Effector CD8-positive, alpha-beta T cell (primary cell): ENCODE results near the gene MEGF11.

ENCODE experiments used
- DNase-seq: peaks from one replicate; lab custom pipeline; 2025; lab: John Stamatoyannopoulos, UW

MEGF11 gene

DNA sequence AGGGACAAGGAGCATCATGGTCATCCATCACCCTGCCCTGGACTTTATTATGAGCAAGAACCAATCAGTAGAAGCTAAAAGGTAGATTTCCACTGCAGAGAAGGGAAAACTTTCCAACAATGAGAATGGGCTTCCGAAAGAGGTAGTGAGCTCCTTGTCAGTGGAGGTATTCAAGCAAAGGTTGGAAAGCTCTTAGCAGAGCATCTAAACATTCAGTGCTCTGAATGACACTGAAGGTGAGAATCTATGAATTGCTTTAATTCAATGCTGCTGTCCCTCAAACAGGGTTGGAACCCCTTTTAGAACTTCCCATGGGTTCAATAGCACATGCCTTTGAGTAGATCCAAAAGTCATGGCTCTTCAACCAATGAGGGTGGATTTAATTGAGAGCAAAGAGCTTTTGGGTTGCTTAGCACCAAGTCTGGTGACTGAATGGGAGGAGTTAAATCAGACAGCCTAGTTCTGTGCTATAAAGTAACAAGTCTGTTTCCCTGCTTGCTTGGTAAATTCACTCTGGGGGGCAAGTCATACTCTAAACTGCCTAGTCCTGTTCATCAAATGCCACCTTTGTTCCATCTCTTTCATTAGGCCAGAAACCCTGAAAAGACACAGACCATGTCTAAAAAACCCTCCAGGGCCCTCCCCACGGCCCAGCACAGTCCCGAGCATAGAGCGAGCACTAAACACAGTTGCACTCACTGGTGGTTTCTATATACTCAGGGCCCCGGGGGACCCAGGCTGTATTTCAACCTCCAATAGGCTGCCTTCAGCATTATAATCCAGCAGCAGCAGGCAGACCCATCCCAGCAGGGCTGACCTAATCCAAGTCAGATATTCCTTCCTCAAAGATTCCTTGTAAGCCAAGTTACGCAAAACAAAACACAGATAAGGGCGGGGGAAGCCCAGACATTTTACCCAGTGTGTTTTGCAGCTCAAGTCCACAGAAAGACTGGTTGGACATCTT is 161.2 kb downstream of the MEGF11 start:
- DNase-seq = no peak

DNA sequence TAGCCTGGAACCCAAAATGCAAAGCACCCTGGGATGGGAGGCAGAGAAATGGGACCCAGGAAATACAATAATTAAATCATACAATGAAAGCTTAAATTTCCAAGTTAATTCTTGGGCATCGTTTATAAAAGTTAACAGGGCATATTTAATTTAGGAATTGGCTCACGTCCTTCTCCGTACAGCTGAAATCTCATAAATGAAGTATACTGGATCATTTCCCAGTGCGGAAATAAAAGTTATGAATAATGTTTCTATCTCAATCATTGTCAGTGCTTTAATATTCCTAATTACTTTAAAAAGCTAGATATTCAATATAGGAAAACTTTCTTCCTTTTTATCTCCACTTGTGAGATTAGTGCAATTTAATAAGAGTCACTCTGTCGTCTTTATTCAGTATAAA is 164.0 kb downstream of the MEGF11 start:
- no peak for DNase-seq

DNA sequence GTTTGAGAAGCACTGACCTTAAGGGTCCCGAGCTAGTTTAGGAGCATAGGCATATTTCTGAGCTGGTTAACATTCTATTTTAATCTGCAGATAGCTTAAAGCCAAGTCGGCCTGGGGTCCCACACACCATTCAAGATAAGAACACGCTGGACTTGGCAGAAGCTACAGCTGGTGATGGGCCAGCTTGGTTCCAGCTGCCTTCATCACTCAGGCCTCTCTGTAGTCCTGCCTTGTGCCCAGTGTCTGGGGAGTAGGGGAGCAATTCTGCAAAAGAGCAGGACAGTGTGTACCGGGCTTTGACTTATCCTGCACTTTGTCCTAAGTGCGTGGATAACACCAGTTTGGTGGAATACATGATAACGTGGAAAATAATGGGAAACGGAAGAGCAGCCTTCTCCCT is 164.5 kb downstream of the MEGF11 start:
- no peak for DNase-seq

DNA sequence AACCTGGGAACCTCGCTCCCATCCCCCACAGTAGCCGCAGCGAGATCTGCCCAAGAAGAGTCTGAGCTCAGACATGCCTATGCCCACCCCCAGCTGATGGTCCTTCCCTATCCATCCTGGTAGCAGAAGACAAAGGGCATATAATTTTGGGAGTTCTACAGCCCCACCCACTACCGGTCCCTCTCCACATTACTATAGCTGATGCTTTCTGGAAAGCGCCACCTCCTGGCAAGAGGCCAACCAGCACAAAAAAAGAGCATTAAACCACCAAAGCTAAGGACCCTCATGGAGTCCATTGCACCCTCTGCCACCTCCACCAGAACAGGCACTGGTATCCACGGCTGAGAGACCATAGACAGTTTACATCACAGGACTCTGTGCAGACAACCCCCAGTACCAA is 168.4 kb downstream of the MEGF11 start:
- no peak for DNase-seq

DNA sequence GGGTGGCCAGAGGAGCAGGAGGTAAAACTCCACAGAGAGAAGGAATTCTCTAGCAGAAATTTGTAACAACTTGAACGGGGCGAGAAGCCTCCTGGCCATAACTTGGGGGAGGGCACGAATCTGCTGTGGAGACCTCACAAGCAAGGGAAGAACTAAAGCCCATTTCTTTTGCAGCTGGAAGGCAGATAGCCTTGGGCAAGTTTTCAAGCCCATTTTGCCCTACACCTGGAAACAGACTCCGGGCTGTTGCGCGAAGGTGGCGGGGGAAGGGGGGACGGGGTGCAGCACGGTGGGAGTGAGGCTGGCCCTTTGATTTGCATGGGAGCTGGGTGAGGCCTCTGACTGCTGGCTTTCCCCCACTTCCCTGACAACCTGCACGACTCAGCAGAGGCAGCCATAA is 168.8 kb downstream of the MEGF11 start:
- DNase-seq = no peak

DNA sequence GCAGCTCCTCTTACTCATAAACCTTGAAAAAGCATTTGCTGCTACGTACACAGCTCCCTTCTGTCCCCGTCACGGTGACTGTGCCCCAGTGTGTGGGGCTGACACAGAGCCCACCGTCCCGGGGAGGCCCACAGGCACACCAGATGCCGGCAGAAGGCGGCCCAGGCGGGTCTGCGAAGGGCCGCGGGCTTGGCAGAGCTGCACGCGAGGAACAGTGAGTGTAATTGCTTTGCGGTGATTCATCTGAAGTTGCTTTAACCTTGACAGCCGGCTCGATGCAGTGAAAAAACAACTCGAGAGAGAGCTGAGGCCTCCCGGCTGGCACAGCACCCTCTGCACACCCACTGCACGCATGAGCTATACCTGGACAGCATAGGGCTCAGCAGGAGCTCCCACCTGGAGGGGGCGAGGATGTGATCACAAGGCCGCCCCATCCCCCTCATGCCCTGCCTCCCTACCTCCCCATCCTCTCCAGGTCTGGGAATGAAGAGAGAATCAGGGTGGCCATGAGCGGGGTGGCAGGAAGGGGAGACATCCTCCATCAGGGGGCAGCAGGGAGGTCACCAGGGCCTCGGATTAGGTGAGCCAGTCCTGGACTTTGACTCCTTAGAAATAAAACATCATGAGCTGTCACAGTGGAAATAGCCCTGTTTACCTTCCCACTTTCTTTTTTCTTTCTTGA is 172.7 kb downstream of the MEGF11 start:
- no peak for DNase-seq

DNA sequence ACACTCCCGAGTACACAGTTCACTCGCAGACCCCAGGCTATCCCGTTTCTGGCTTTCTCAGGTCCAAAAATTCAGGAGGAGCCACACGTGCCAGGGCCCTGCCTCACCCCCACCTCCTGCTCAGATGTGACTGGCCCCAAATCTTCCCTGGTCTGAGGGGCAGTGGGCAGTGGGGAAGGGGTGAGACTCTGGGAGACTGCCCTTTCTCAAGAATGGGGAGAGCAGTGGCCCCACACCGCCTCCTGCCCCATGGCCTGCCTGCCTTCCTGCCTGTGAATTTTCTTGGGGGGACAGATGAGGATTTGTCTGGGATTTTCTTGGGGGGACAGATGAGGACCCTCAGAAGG is 174.6 kb downstream of the MEGF11 start:
- no peak for DNase-seq

DNA sequence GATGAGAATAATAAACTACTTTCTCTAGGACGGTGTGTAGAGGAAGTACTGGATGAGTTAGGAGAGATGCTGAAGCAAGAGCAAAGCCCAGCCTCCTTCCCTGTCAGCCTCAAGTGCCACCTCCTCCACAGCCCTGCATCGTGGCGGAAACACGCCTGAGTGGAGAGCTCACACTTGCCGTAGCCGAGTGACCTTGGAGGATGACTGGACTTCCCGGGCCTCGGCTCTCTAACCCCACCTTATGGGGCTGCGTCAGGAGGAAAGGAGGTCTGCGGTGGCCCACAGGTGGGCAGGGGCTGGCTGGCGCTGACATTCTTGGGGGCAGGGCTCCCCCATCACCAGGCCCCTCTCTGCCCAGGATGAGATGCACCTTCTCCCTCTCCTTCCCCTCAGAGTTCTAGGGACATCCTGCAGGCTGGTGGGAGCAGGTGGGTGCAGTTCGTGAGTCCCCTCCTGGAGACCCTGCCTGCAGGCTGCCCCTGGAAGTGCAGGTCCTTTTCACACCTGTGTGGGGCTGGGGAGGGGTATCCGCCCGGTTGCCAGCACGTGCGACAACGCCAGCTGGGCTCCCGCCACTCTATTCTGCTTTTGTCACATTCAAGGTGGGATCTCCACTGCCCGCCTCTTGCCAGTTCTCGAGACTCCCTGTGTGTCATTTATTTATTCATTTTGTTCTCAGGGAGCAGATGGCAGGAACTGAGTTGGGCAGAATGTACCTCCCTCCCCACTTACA is 175.2 kb downstream of the MEGF11 start:
- DNase-seq = no peak

DNA sequence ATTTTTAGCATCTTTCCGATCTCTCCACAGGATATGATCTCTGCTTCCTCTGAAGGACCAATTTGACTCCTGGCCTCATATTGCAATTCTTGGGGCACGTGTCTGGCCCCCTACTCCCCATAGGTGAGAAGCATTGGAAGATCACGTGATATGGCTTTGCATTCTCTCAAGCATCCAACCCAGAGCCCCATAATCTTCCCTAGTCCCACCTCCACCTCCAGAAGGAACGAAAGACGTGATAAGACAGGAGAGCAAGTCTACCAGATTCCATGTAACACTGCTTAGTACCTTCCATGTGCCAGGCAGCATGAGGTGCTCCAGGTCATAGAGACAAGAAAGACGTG is 176.3 kb downstream of the MEGF11 start:
- DNase-seq = no peak

DNA sequence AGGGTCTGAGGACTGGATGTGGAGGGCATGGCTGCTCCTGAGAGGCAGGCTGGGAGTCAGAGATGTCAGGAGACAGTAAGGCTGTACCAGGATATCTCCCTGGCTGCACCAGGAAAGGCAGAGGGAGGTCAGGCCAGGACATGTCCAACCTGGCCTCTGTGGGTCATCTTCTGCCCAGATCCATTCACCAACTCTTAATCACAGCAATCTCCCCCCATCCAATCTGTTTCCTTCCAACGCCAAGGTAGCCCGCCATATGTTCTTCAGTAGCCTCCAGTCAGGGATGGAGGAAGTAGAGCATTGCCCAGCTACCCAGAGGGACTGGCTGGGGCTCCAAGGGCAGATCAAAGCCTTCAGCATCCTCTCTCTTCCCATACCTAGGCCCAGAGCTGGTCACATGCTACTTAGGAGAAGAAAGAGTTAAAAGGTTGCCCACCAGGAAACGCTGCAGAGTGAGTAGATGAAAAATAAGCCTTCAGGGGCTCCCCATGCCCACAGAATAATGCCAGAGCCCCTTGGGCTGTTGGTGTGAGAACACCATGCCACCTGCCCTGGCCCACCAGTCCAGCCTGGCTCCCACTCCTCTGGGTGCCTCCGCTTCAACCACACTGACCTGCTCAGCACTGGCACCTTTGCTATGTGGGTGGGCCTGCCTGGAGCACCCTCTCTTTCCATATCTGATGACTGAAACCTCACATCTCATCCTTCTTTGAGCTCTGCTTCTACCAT is 176.8 kb downstream of the MEGF11 start:
- no peak for DNase-seq

DNA sequence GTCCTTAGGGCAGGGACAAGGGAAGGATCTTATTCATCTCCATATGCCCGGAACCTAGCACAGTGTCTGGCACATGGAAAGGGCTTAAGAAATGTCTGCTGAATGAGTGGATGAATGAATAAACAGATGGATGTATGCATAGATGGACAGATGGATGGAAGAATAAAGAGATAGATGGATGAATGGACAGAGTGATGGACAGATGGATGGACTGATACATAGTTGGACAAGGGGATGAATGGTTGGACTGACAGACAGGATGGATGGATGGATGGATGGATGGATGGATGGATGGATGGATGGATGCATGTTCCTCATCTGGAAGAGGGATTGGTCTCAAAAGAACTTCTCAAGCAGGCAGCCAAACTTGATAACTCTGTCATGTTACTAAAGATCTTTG is 177.6 kb downstream of the MEGF11 start:
- DNase-seq = no peak

DNA sequence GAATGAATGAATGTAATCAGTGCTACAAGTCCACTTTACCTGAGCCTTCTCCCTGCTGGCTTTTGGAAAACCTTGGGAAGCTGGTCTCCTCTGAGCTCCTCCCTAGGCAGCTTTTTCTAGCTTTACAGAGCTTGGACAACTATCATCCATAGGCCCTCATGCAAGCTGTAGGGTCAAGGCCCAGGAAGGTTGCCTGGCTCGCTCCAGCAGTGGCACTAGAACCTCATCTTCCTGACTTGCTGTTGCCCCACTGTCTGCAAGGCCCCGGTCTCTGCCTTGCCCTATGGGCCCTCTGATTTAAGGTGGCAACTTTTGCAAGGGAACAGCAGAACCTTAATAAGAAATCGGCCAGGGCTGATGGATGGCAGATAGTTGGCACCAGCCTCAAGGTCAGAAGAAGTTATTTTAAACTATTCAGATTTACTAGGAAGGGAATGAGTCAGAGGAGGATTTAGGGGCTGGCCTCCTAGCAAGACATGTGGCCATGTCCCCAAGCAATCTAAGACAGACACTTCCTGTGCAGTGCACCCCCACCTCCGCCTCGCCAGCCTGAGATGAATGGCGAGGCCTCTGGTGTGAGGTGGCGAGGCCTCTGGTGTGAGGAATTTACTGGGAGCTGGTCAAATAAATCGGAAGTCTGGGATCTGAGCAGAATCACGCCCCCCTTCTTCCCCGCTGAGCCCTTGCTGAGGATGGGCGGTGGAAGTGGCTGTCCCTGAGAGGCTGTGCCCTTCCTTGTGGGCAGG is 180.8 kb downstream of the MEGF11 start:
- no peak for DNase-seq

DNA sequence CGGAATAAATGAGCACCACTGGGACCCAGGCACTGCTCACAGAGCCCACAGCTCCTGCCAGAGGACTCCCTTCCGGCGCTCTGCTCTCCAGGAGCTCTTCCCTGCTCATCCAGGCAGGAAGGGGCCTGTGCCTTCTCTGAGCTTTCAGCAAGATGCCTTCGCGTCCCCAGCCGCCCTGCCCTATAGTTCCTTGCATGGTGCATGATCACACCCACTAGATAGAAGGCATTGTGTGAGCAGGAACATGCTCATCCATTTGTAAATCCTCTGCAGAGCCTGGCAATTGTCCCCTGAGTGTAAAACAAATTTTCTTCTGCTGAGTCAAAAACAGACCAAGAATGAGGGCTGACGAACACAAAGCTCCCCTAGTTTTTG is 181.6 kb downstream of the MEGF11 start:
- DNase-seq = no peak

DNA sequence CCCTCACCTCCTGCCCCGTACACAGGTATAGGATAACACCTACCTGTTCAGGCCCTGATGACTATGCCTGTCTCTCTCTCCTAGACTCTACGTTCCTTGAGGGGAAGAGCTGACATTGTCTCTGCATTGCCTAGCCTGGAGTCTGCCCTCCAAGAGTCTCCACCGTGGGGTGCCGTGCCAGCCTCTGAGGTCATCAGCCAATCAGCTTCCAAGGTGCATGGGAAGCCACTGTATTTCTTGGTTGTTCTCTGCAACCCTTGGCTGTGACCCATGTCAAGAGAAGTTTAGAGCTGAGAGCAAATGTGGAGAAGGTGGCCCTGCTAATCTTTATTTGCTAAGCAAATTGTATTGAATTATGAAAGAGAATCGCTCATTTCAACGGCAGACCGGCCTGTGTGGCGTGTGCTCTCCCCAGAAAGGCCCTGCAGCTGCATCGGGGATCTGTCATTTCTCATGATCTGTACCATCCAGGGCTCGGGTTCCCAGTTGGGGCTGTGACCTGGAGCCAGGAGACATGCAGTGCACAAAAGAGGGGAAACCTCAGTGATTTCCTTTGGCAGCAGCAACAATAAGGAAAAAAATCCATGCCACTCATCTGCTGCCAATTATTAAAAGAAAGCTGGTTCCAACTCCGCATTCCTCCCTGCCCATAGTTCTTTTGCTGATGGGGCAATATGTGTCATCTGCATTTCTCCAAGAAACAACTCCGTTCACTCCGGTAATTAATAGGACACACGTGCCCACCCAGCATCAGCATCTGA is 182.2 kb downstream of the MEGF11 start:
- no peak for DNase-seq

DNA sequence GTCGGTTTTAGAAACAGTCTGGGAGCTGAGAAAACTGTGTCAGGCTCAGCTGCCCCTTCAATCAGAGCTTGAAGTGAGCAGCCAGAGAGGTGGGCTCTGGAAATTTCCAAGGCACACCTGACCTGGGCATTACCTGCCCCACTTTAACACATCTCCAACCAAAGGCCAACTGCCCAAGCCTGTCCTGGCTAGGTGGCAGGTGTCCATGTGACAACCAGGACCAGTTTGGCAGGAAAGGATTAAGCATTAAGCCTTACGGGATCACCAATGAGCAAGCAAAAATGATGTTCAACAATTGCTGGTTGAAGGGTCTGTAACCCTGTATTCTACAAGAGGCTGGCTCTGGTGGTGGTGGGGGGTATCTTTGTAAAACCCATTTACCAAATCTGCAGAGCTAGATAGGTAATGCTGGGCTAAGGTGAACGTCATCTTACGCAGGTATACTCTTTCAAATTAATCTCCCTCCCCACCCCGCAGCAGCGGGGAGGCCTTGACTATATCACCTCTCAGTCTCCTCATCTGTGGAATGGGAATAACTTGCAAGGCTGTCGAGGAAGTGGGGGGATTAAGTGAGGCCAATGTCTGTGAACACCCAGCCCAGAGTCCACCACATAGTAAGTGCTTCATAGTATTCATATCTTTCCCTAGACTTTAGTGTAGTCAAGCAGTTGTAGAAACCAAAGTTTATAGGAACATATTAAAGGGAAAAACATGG is 183.2 kb downstream of the MEGF11 start:
- DNase-seq = no peak

DNA sequence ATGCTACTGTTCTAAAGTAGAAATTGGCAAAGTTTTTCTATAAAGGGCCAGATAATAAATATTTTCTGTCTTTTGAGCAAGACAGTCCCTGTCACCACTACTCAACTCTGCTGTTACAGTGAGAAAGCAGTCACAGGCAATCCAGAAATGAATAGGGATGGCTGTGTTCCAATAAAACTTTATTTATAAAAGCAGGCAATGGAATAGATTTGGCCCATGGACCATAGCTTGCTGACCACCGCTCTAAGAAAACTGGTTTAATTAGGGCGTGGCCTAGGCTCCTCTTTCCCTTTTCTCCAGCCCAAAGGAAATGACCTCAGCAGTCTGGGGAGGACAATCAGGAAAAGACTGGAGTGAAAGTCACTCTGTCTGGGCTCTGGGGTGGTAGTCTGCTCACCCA is 183.8 kb downstream of the MEGF11 start:
- no peak for DNase-seq

DNA sequence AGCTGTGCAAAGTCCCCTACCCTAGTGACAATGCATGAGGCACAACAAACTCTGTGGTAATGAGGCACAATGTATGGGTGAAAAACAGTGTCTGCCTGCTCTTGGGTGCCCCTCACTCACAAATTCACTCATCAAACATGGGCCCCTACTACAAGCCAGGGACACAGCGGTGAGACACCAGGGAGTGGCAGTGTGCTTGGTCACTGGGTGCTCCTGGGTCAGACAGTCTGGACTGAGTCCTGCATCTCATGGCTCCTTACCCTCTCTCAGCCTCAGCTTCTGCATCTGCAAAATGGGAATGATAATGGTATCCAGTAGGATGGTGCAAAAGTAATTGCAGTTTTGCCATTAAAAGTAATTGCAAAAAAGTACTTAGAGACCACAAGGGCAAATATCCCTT is 184.7 kb downstream of the MEGF11 start:
- no peak for DNase-seq

DNA sequence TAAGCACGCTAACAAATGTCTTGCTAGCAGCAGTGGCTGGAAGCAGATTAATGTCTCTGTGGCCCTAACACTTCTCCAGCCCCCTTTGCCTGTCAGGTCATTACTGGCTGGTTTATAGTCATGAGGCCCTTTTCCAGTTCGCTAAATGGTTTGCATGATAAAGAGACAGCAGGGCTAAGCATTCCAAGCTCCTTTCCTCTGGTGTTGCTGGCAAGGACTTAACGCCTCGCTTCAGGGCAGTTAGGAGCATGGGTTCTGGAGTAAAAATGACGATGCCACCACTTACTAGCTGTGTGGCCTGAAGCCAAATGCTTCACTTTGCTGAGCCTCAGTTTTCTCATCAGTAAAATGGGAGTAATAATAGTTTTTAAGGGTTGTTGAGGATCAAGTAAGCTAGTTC is 185.9 kb downstream of the MEGF11 start:
- DNase-seq = no peak

DNA sequence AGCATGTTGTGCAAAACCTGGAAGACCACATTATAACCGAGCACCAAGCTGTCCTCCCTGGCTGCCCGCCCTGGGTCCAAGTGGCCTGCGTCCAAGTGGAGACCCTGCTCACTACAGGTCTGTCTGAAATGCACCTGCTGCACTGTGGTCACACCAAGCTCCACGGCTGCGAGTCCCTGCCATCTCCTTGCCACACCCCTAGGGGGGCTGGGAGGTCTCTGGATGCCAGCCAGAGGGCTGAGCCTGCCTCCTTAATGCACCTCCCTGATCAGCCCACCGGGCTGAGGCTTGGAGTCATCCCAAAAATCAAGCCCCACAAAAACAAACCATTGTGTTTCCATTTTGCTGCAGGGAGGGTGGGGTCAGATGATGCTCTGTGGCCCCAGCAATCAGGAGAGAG is 187.1 kb downstream of the MEGF11 start:
- no peak for DNase-seq

DNA sequence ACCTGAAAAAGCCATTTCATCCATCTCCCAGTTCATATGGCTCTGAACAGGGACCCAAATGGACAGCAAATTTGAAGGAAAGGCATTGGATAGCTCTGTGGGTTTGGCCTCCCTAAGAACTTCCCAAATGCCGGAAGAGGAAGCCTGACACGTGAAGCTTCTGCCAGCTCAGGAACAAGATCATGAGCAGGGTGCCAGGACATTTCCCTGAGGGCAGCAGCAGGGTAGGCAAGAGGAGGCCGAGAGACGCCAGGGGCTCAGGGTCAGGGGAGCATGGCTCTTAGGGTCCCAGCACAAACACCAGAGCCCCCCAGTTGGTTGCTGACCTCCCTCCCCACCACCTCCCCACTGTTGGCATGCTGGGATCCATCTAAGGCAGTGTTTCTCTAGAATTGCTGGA is 187.5 kb downstream of the MEGF11 start:
- no peak for DNase-seq
